HepG2 (cell line): Measurements from ENCODE around the gene PCDHGB2. TPM values are rescaled to one million over a fixed set of nuclear protein-coding genes. Genes with fewer than 3 reads are reported as not detected.
A peak's percentile ranks its signal among the peaks of the same experiment; 100 is the strongest.

Experiments used
- IRF1 ChIP-seq: sonication (generic); formaldehyde crosslinking; IDR thresholded peaks from 2 replicates; pipeline ENCODE4 v1.4.0; 2020; ENCODE audit warnings: low read depth, mild to moderate bottlenecking, missing genetic modification reagents
- KAT8 ChIP-seq: IDR thresholded peaks from 2 replicates; pipeline ENCODE4 v1.6.1; 2016; ENCODE audit warnings: missing genetic modification reagents, missing compliant biosample characterization
- MED8 ChIP-seq: sonication (generic); formaldehyde crosslinking; IDR thresholded peaks from 2 replicates; pipeline ENCODE4 v1.8.1; 2023; ENCODE audit warnings: mild to moderate bottlenecking, missing genetic modification reagents; ENCODE audit not compliant: insufficient replicate concordance
- NPAS2 ChIP-seq: sonication (generic); formaldehyde crosslinking; IDR thresholded peaks from 2 replicates; pipeline ENCODE4 v1.8.0; 2022; ENCODE audit warnings: mild to moderate bottlenecking, missing genetic modification reagents, borderline replicate concordance
- NR2F1 ChIP-seq, 2 experiments: fragments of 450-650 bp in 1 of 2; formaldehyde crosslinking in 1 of 2; IDR thresholded peaks; 2 replicates each; pipeline versions ENCODE4 v1.5.0 to v1.6.1; 2016 to 2020; ENCODE audit warnings: mild to moderate bottlenecking in 1 of 2, missing compliant biosample characterization in 1 of 2, missing genetic modification reagents in 1 of 2, moderate library complexity in 1 of 2
- PRDM10 ChIP-seq: sonication (generic); formaldehyde crosslinking; IDR thresholded peaks from 2 replicates; pipeline ENCODE4 v1.4.0; 2020; ENCODE audit warnings: low read depth, missing genetic modification reagents
- RFX5 ChIP-seq: IDR thresholded peaks from 2 replicates; pipeline ENCODE4 v1.6.1; 2011; ENCODE audit warnings: low read depth, low read length, improper control_type of control experiment
- SIX1 ChIP-seq: sonication (generic); formaldehyde crosslinking; IDR thresholded peaks from 2 replicates; pipeline ENCODE4 v1.4.0; 2020; ENCODE audit warnings: missing genetic modification reagents, borderline replicate concordance
- SRF ChIP-seq: IDR thresholded peaks from 2 replicates; pipeline ENCODE4 v1.6.1; 2011; ENCODE audit warnings: mild to moderate bottlenecking, low read depth, low read length, moderate library complexity
- STAG1 ChIP-seq: sonication (generic); formaldehyde crosslinking; IDR thresholded peaks from 2 replicates; pipeline ENCODE4 v1.4.0; 2020; ENCODE audit warnings: missing genetic modification reagents
- ZBTB44 ChIP-seq: sonication (generic); formaldehyde crosslinking; IDR thresholded peaks from 2 replicates; pipeline ENCODE4 v1.4.0; 2020; ENCODE audit warnings: missing genetic modification reagents
- ZMYM2 ChIP-seq: sonication (generic); formaldehyde crosslinking; IDR thresholded peaks from 2 replicates; pipeline ENCODE4 v1.8.0; 2022; ENCODE audit warnings: mild to moderate bottlenecking, missing genetic modification reagents
- ZNF138 ChIP-seq: sonication (generic); formaldehyde crosslinking; IDR thresholded peaks from 2 replicates; pipeline ENCODE4 v1.5.0; 2020; ENCODE audit warnings: mild to moderate bottlenecking, low read depth, missing genetic modification reagents
- ZNF646 ChIP-seq: sonication (generic); formaldehyde crosslinking; IDR thresholded peaks from 2 replicates; pipeline ENCODE4 v1.9.0; 2021; ENCODE audit warnings: mild to moderate bottlenecking, missing genetic modification reagents
- ZNF777 ChIP-seq: sonication (generic); formaldehyde crosslinking; IDR thresholded peaks from 2 replicates; pipeline ENCODE4 v1.4.0; 2020; ENCODE audit warnings: missing genetic modification reagents
- polyA plus RNA-seq, 8 experiments: library from polyadenylated mRNA; depleted of rRNA in 3 of 8; stranded (reverse) in 7 of 8; unstranded in 1 of 8; fragments of >200 nt; fragmentation: Illumina TruSeq in 4 of 8; extraction: Trizol in 4 of 8; gene quantifications; 2 replicates each; pipeline versions ENCODE4 v1.2.1 to v1.2.3, GENCODE V29; 2011 to 2016; ENCODE audit warnings: low read depth in 4 of 8, missing spikeins in 1 of 8, mixed read lengths in 1 of 8; ENCODE audit not compliant: insufficient read depth in 1 of 8
- total RNA-seq, 5 experiments: library from RNA; depleted of rRNA; stranded (reverse); fragments of >200 nt; fragmentation: Illumina TruSeq; extraction: Trizol; gene quantifications; 2 replicates each; pipeline ENCODE4 v1.2.3, GENCODE V29; 2016; ENCODE audit warnings: low read depth in 1 of 5

Gene PCDHGB2
- total and polyA plus RNA-seq, 2 of the 13 experiments (the other 11 are each of a cell fraction or from before 2014, with no cell fraction given): 0.64 to 0.82 TPM

GRCh38 chr5:141320225-141321169 is 39.3 kb upstream of the PCDHGB2 start, which contains the start of gene TAF7 (continued):
- no peak for TF ChIP-seq ZNF646 (CRISPR knock-in tag)
- TF ChIP-seq RFX5: no peak
- no peak for TF ChIP-seq PRDM10 (CRISPR knock-in tag)
- no peak for TF ChIP-seq NR2F1 (CRISPR knock-in tag; IDR thresholded peaks at IDR 0.05)
- peak; percentile 73 for TF ChIP-seq MED8 (CRISPR knock-in tag)
- no peak; the same call in 1 of the 2 replicates for TF ChIP-seq ZNF138
- no peak for TF ChIP-seq SRF
- TF ChIP-seq STAG1 (CRISPR knock-in tag): peak; percentile 26; the same call in 1 of the 2 replicates
- TF ChIP-seq NPAS2 (CRISPR knock-in tag): no peak
- TF ChIP-seq ZNF777 (CRISPR knock-in tag): 0 out of 2 replicates have a peak, but pooled peaks have one; percentile 18
- TF ChIP-seq IRF1 (CRISPR knock-in tag): no peak
- peak; percentile 94 for TF ChIP-seq KAT8 (CRISPR knock-in tag)
- no peak for TF ChIP-seq SIX1 (CRISPR knock-in tag)
- 0 out of 2 replicates have a peak, but pooled peaks have one; percentile 8 for TF ChIP-seq ZBTB44 (CRISPR knock-in tag)
- TF ChIP-seq ZMYM2: peak; percentile 15; the same call in 1 of the 2 replicates
